ENCODE measurements around the gene PDZD2.

The PDZD2 gene

GRCh38 chr5:32021771-32022170 is 382.8 kb downstream of the PDZD2 start:
- DNase-seq: no peak
- Histone ChIP-seq H3K36me3 (no peaks in the 10 kb centered on the region), H3K9me3 (ENCODE audit: severe bottlenecking) (no peaks in the 10 kb centered on the region), H3K27ac (no peak overlapping the region), H3K27me3 (ENCODE audit: insufficient read depth, low read depth, severe bottlenecking) (no peaks in the 10 kb centered on the region), H3K4me3 (ENCODE audit: low read depth, low read length) (no peak overlapping the region)
- no peak for TF ChIP-seq CTCF (IDR thresholded peaks at IDR 0.05; ENCODE audit: low read depth, low read length)

GRCh38 chr5:32022638-32023037 is 383.7 kb downstream of the PDZD2 start:
- Histone ChIP-seq H3K9me3 (ENCODE audit: severe bottlenecking) (no peaks in the 10 kb centered on the region), H3K27me3 (ENCODE audit: insufficient read depth, low read depth, severe bottlenecking) (no peaks in the 10 kb centered on the region), H3K4me3 (ENCODE audit: low read depth, low read length) (no peak overlapping the region), H3K27ac (no peak overlapping the region), H3K36me3 (no peaks in the 10 kb centered on the region)
- no peak for DNase-seq
- TF ChIP-seq CTCF (IDR thresholded peaks at IDR 0.05; ENCODE audit: low read depth, low read length): no peak

GRCh38 chr5:32023816-32024215 is 384.9 kb downstream of the PDZD2 start:
- H3K9me3 ChIP-seq (ENCODE audit: severe bottlenecking): no peaks in the 10 kb centered on the region
- H3K4me3 ChIP-seq (ENCODE audit: low read depth, low read length): no peak overlapping the region
- H3K27me3 ChIP-seq (ENCODE audit: insufficient read depth, low read depth, severe bottlenecking): no peaks in the 10 kb centered on the region
- DNase-seq: no peak
- H3K27ac ChIP-seq: no peak overlapping the region
- no peaks in the 10 kb centered on the region for H3K36me3 ChIP-seq
- no peak for TF ChIP-seq CTCF (IDR thresholded peaks at IDR 0.05; ENCODE audit: low read depth, low read length)

GRCh38 chr5:32024751-32025150 is 385.8 kb downstream of the PDZD2 start:
- Histone ChIP-seq H3K9me3 (ENCODE audit: severe bottlenecking) (no peaks in the 10 kb centered on the region), H3K27me3 (ENCODE audit: insufficient read depth, low read depth, severe bottlenecking) (no peaks in the 10 kb centered on the region), H3K4me3 (ENCODE audit: low read depth, low read length) (no peak overlapping the region), H3K27ac (no peak overlapping the region), H3K36me3 (no peaks in the 10 kb centered on the region)
- no peak for DNase-seq
- no peak for TF ChIP-seq CTCF (IDR thresholded peaks at IDR 0.05; ENCODE audit: low read depth, low read length)

- no peaks in the 10 kb centered on the region for H3K36me3 ChIP-seq
- no peaks in the 10 kb centered on the region for H3K9me3 ChIP-seq (ENCODE audit: severe bottlenecking)
- TF ChIP-seq CTCF (IDR thresholded peaks at IDR 0.05; ENCODE audit: low read depth, low read length): no peak
- no peak overlapping the region for H3K4me3 ChIP-seq (ENCODE audit: low read depth, low read length)
- DNase-seq: no peak
- H3K27me3 ChIP-seq (ENCODE audit: insufficient read depth, low read depth, severe bottlenecking): no peaks in the 10 kb centered on the region
- no peak overlapping the region for H3K27ac ChIP-seq
Measured at GRCh38 chr5:32027093-32027716, 388.3 kb downstream of the PDZD2 start.

All from WERI-Rb-1 (cell line).